ENCODE results near the gene ACCSL. TPM values are rescaled to one million over a fixed set of nuclear protein-coding genes. Genes with fewer than 3 reads are reported as not detected.

The ACCSL gene
- polyA plus RNA-seq, 3 donors: not detected

GRCh38 chr11:44068180-44068579 is 20.4 kb downstream of the ACCSL start:
- Histone ChIP-seq H3K79me2 (ENCODE audit: insufficient read depth, low read length) (no peaks in the 10 kb centered on the region), H3K27me3 (ENCODE audit: control insufficient read depth in 2 of 2, insufficient read depth in 2 of 2, low read length in 2 of 2) (no peaks in the 10 kb centered on the region), H4K20me1 (ENCODE audit: insufficient read depth, low read length) (no peaks in the 10 kb centered on the region), H3K4me2 (replicated peaks; ENCODE audit: extremely low read depth, low read length, poor library complexity, severe bottlenecking) (no peak overlapping the region), H3K27ac (ENCODE audit: low read depth in 1 of 2, low read length in 2 of 2) (no peak overlapping the region), H3K4me3 (replicated peaks in 1 of 3; ENCODE audit: low read depth in 2 of 3, low read length in 3 of 3) (no peak overlapping the region), H3K4me1 (ENCODE audit: control insufficient read depth in 1 of 2, insufficient read depth in 2 of 2, low read length in 2 of 2) (peaks cover 17% of the 10 kb centered on the region in 2 donors), H3K9ac (ENCODE audit: insufficient read depth, low read length, poor library complexity, severe bottlenecking) (no peak overlapping the region), H2AFZ (ENCODE audit: insufficient read depth, low read depth, low read length, poor library complexity, severe bottlenecking) (no peak overlapping the region), H3K9me3 (replicated peaks in 1 of 2; ENCODE audit: control insufficient read depth in 1 of 2, insufficient read depth in 1 of 2, low read length in 2 of 2) (no peaks in the 10 kb centered on the region), H3K36me3 (replicated peaks in 1 of 2; ENCODE audit: control insufficient read depth in 1 of 2, insufficient read depth in 2 of 2, low read length in 2 of 2) (peaks cover 3 to 5% of the 10 kb centered on the region in 2 donors)
- Mint-ChIP-seq H3K36me3 (peaks cover 10 to 22% of the 10 kb centered on the region in 2 donors), H3K4me1 (peaks cover 20% of the 10 kb centered on the region), H3K27me3 (ENCODE audit: low read depth in 3 of 3) (peaks cover 0 to 4% (median 1%) of the 10 kb centered on the region in 3 donors), H3K27ac (no peak overlapping the region), H3K4me3 (no peak overlapping the region), H3K9me3 (peaks cover 0 to 4% (median 0%) of the 10 kb centered on the region in 7 donors)
- WGBS (ENCODE audit: insufficient coverage): 100% methylated on average over 1 of the region's 2 CpGs
- no peak for TF ChIP-seq CTCF (IDR thresholded peaks at IDR 0.05)
- DNase-seq: no peak
- intact Hi-C loops (cut with micrococcal nuclease): no loop called here

- H3K4me3 Mint-ChIP-seq: no peak overlapping the region
- peaks cover 3 to 25% of the 10 kb centered on the region in 2 donors for H3K36me3 ChIP-seq (replicated peaks in 1 of 2; ENCODE audit: control insufficient read depth in 1 of 2, insufficient read depth in 2 of 2, low read length in 2 of 2)
These were observed 23.4 kb downstream of the ACCSL start for GRCh38 chr11:44071157-44071556.

More at GRCh38 chr11:44071157-44071556, 23.4 kb downstream of the ACCSL start:
- peaks cover 17% of the 10 kb centered on the region for H3K4me1 Mint-ChIP-seq
- peaks cover 0 to 1% (median 0%) of the 10 kb centered on the region in 3 donors for H3K27me3 Mint-ChIP-seq (ENCODE audit: low read depth in 3 of 3)
- no peak for TF ChIP-seq CTCF (IDR thresholded peaks at IDR 0.05)
- H3K79me2 ChIP-seq (ENCODE audit: insufficient read depth, low read length): no peaks in the 10 kb centered on the region
- peaks cover 31 to 43% of the 10 kb centered on the region in 2 donors for H3K36me3 Mint-ChIP-seq
- H3K27ac ChIP-seq (ENCODE audit: low read depth in 1 of 2, low read length in 2 of 2): no peak overlapping the region
- no peak overlapping the region for H3K9ac ChIP-seq (ENCODE audit: insufficient read depth, low read length, poor library complexity, severe bottlenecking)
- no peak overlapping the region for H3K4me2 ChIP-seq (replicated peaks; ENCODE audit: extremely low read depth, low read length, poor library complexity, severe bottlenecking)
- H2AFZ ChIP-seq (ENCODE audit: insufficient read depth, low read depth, low read length, poor library complexity, severe bottlenecking): no peak overlapping the region
- peaks cover 0 to 2% (median 0%) of the 10 kb centered on the region in 7 donors for H3K9me3 Mint-ChIP-seq
- H4K20me1 ChIP-seq (ENCODE audit: insufficient read depth, low read length): no peaks in the 10 kb centered on the region
- H3K27me3 ChIP-seq (ENCODE audit: control insufficient read depth in 2 of 2, insufficient read depth in 2 of 2, low read length in 2 of 2): no peaks in the 10 kb centered on the region
- intact Hi-C loops (cut with micrococcal nuclease): no loop called here
- H3K27ac Mint-ChIP-seq: peak overlapping the region in 1 of 7 donors; percentile 19
- H3K4me1 ChIP-seq (ENCODE audit: control insufficient read depth in 1 of 2, insufficient read depth in 2 of 2, low read length in 2 of 2): peaks cover 12 to 13% of the 10 kb centered on the region in 2 donors
- H3K4me3 ChIP-seq (replicated peaks in 1 of 3; ENCODE audit: low read depth in 2 of 3, low read length in 3 of 3): no peak overlapping the region
- 86% methylated on average over 2 of the region's 3 CpGs for WGBS (ENCODE audit: insufficient coverage)
- H3K9me3 ChIP-seq (replicated peaks in 1 of 2; ENCODE audit: control insufficient read depth in 1 of 2, insufficient read depth in 1 of 2, low read length in 2 of 2): no peaks in the 10 kb centered on the region
- no peak for DNase-seq
